Gastrocnemius medialis (tissue), 4 donors: ENCODE results near the gene CARD9. TPM values are rescaled to one million over a fixed set of nuclear protein-coding genes. Genes with fewer than 3 reads are reported as not detected.

Experiments
- ATAC-seq, 2 donors: fragments of 150-250 bp; one replicate each; pipeline ENCODE4 v1.9.1; 2016
- DNase-seq, 2 donors: peaks; one replicate each; pipeline ENCODE4 v3.0.0-alpha.2; 2019
- H3K27ac ChIP-seq, 4 donors: fragments of 200-600 bp; sonication (generic); 1 replicate in 1 of 4; 2 replicates in 3 of 4; pipeline ENCODE4 v1.5.1; 2016 to 2018; ENCODE audit warnings: mild to moderate bottlenecking in 2 of 4, moderate library complexity in 1 of 4
- H3K27me3 ChIP-seq, 3 donors: fragments of 200-600 bp; sonication (generic) in 2 of 3; 1 replicate in 1 of 3; 2 replicates in 2 of 3; pipeline versions ENCODE4 v1.5.1 to v1.6.0; 2016 to 2019; ENCODE audit warnings: mild to moderate bottlenecking in 1 of 3, moderate library complexity in 1 of 3
- H3K36me3 ChIP-seq, 2 donors: fragments of 200-600 bp; sonication (generic) in 1 of 2; one replicate each; pipeline ENCODE4 v1.5.1; 2017 to 2018
- H3K4me1 ChIP-seq, 2 donors: fragments of 200-600 bp; sonication (generic) in 1 of 2; one replicate each; pipeline ENCODE4 v1.5.1; 2016 to 2017; ENCODE audit warnings: mild to moderate bottlenecking in 2 of 2
- H3K4me3 ChIP-seq, 4 donors: fragments of 200-600 bp; sonication (generic) in 3 of 4; 1 replicate in 1 of 4; 2 replicates in 3 of 4; pipeline ENCODE4 v1.5.1; 2016 to 2019; ENCODE audit warnings: mild to moderate bottlenecking in 2 of 4
- H3K9me3 ChIP-seq, 3 donors: fragments of 200-600 bp; sonication (generic) in 2 of 3; 1 replicate in 1 of 3; 2 replicates in 2 of 3; pipeline ENCODE4 v1.5.1; 2016 to 2019
- CTCF ChIP-seq, 5 experiments: fragments of 450-650 bp in 3 of 5; fragments of 200-600 bp in 2 of 5; sonication (generic) in 2 of 5; IDR thresholded peaks in 4 of 5; conservative IDR thresholded peaks in 1 of 5; 1 replicate in 4 of 5; 2 replicates in 1 of 5; pipeline ENCODE4 v1.5.1; 2016 to 2019; ENCODE audit warnings: antibody characterized with exemption in 5 of 5, mild to moderate bottlenecking in 3 of 5, moderate library complexity in 3 of 5
- POLR2A ChIP-seq, 2 donors: fragments of 450-650 bp; IDR thresholded peaks; one replicate each; pipeline ENCODE4 v1.6.1; 2017; ENCODE audit warnings: antibody characterized with exemption in 2 of 2, mild to moderate bottlenecking in 2 of 2, moderate library complexity in 2 of 2
- in situ Hi-C, 4 donors: fragments of 200-750 bp; cut with MboI; loops; one replicate each; pipeline versions ENCODE4 v1.15.0 to v1.8.0; 2017; ENCODE audit warnings: low sequenced_read_pairs in 4 of 4
- intact Hi-C: fragments of 100-400 bp; cut with DNase I; formaldehyde crosslinking; loops from one replicate; pipeline ENCODE4 v1.15.1; 2023; ENCODE audit warnings: low total_unique reads
- total RNA-seq, 4 donors: library from RNA; depleted of rRNA; stranded (reverse); fragments of >200 nt; gene quantifications; one replicate each; pipeline versions ENCODE4 v1.1.0 to v1.2.3, GENCODE V29; 2016

Gene CARD9
- total RNA-seq, 4 donors from 2014 or later: 0.34 to 1.2 (median 0.69) TPM

- no peaks in the 10 kb centered on the region for H3K36me3 ChIP-seq
Observed at GRCh38 chr9:136335296-136336155, 37.9 kb downstream of the CARD9 start.

GRCh38 chr9:136334541-136334940, 38.9 kb downstream of the CARD9 start:
- Histone ChIP-seq H3K27me3 (no peaks in the 10 kb centered on the region), H3K4me1 (no peaks in the 10 kb centered on the region), H3K4me3 (no peak overlapping the region), H3K27ac (no peak overlapping the region), H3K9me3 (no peaks in the 10 kb centered on the region), H3K36me3 (no peaks in the 10 kb centered on the region)
- no peak for TF ChIP-seq CTCF (IDR thresholded peaks at IDR 0.05 in 4 of 5, conservative IDR thresholded peaks at IDR 0.05 in 1 of 5)
- TF ChIP-seq POLR2A (IDR thresholded peaks at IDR 0.05): no peak
- ATAC-seq: no peak
- intact Hi-C loops (no loop called here), in situ Hi-C loops (no loop called here)
- no peak for DNase-seq

More at GRCh38 chr9:136335296-136336155, 37.9 kb downstream of the CARD9 start:
- Histone ChIP-seq H3K27me3 (no peaks in the 10 kb centered on the region), H3K9me3 (no peaks in the 10 kb centered on the region), H3K4me1 (no peaks in the 10 kb centered on the region), H3K4me3 (no peak overlapping the region), H3K27ac (no peak overlapping the region)
- DNase-seq (no peak), ATAC-seq (no peak)
- TF ChIP-seq CTCF (IDR thresholded peaks at IDR 0.05 in 4 of 5, conservative IDR thresholded peaks at IDR 0.05 in 1 of 5) (no peak), POLR2A (IDR thresholded peaks at IDR 0.05) (no peak)
- in situ Hi-C loops (no loop called here), intact Hi-C loops (no loop called here)

GRCh38 chr9:136333486-136333885, 40.0 kb downstream of the CARD9 start:
- ATAC-seq (no peak), DNase-seq (no peak)
- H3K36me3 ChIP-seq: no peaks in the 10 kb centered on the region
- no peaks in the 10 kb centered on the region for H3K4me1 ChIP-seq
- TF ChIP-seq POLR2A (IDR thresholded peaks at IDR 0.05): no peak
- no peak for TF ChIP-seq CTCF (IDR thresholded peaks at IDR 0.05 in 4 of 5, conservative IDR thresholded peaks at IDR 0.05 in 1 of 5)
- in situ Hi-C loops (no loop called here), intact Hi-C loops (no loop called here)
- no peak overlapping the region for H3K4me3 ChIP-seq
- no peak overlapping the region for H3K27ac ChIP-seq
- H3K9me3 ChIP-seq: no peaks in the 10 kb centered on the region
- peaks cover 0 to 4% (median 0%) of the 10 kb centered on the region in 3 donors for H3K27me3 ChIP-seq

- Histone ChIP-seq H3K36me3 (no peaks in the 10 kb centered on the region), H3K9me3 (no peaks in the 10 kb centered on the region), H3K27me3 (peaks cover 2 to 6% (median 3%) of the 10 kb centered on the region in 3 donors), H3K4me1 (peaks cover 0 to 4% of the 10 kb centered on the region in 2 donors), H3K27ac (no peak overlapping the region), H3K4me3 (no peak overlapping the region)
- in situ Hi-C loops: no loop called here
- intact Hi-C loops: no loop called here
- no peak for ATAC-seq
- TF ChIP-seq POLR2A (IDR thresholded peaks at IDR 0.05) (no peak), CTCF (IDR thresholded peaks at IDR 0.05 in 4 of 5, conservative IDR thresholded peaks at IDR 0.05 in 1 of 5) (no peak)
- no peak for DNase-seq
Observed at GRCh38 chr9:136333045-136333444, 40.4 kb downstream of the CARD9 start.
